ENCODE data around the gene ZNF837. TPM values are rescaled to one million over a fixed set of nuclear protein-coding genes. Genes with fewer than 3 reads are reported as not detected.

Gene ZNF837
- total and polyA plus RNA-seq, 2 of the 13 experiments (the other 11 are each of a cell fraction or from before 2014, with no cell fraction given): 0.29 to 1.3 TPM

DNA sequence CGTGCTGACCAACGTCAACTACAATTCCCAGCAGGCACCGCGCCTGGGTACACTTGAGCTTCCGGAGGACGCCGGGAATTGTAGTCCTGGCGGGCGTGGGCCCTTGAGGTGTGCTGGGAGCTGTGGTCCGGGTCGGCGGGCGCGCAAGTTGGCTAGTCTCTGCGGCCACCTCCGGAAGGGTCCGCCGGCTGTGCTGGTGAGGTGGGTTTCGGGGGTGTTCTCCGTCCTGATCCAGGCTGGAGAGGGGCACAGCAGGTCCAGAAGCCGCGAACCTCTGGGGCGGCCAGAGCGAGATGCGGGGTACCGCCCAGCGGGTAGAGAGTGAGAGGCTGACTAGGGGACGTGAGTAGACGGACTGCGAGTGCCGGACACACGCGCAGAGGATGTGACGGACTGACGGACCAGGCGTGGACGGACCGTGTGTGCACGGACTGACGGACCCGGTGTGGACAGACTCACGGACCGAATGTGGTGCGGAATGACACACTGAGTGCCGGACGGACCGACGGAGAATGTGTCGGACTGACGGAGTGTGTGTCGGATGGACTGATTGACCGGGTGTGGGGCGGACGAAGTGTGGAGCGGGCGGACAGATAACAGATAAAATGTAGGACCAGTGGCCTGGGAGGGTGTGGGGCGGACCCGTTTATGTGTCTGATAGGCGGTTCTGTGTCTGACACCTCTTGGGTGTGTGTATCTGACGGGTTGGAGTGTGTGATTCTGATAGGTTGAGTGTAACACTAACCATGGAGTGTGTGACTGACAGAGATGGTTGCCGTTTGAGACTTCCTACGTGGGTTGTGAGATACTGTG is 53.7 kb downstream of the ZNF837 start, which contains the start of gene ZSCAN22 (continued):
- peak; percentile 98 for TF ChIP-seq IRF2 (CRISPR knock-in tag; IDR thresholded peaks at IDR 0.05)
- TF ChIP-seq YEATS2 (CRISPR knock-in tag; IDR thresholded peaks at IDR 0.05; ENCODE audit: borderline replicate concordance): peak; percentile 87
- TF ChIP-seq PRPF4 (IDR thresholded peaks at IDR 0.05; ENCODE audit: low read depth, low read length, poor library complexity, severe bottlenecking): no peak
- TF ChIP-seq, protein P1, sequence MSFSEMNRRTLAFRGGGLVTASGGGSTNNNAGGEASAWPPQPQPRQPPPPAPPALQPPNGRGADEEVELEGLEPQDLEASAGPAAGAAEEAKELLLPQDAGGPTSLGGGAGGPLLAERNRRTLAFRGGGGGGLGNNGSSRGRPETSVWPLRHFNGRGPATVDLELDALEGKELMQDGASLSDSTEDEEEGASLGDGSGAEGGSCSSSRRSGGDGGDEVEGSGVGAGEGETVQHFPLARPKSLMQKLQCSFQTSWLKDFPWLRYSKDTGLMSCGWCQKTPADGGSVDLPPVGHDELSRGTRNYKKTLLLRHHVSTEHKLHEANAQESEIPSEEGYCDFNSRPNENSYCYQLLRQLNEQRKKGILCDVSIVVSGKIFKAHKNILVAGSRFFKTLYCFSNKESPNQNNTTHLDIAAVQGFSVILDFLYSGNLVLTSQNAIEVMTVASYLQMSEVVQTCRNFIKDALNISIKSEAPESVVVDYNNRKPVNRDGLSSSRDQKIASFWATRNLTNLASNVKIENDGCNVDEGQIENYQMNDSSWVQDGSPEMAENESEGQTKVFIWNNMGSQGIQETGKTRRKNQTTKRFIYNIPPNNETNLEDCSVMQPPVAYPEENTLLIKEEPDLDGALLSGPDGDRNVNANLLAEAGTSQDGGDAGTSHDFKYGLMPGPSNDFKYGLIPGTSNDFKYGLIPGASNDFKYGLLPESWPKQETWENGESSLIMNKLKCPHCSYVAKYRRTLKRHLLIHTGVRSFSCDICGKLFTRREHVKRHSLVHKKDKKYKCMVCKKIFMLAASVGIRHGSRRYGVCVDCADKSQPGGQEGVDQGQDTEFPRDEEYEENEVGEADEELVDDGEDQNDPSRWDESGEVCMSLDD (CRISPR knock-in tag; IDR thresholded peaks at IDR 0.05; ENCODE audit: borderline replicate concordance): no peak; the same call in 1 of the 2 replicates
- peak; percentile 42 for TF ChIP-seq POGZ (CRISPR knock-in tag; IDR thresholded peaks at IDR 0.05)
- peak; percentile 35; the same call in 1 of the 2 replicates for TF ChIP-seq ZBTB20 (CRISPR knock-in tag; IDR thresholded peaks at IDR 0.05; ENCODE audit: borderline replicate concordance, low read depth)
- no peak for TF ChIP-seq IKZF1 (IDR thresholded peaks at IDR 0.05)
- 0 out of 2 replicates have a peak, but pooled peaks have one; percentile 39 for TF ChIP-seq HHEX (CRISPR knock-in tag; IDR thresholded peaks at IDR 0.05)
- TF ChIP-seq JUND (CRISPR knock-in tag; IDR thresholded peaks at IDR 0.05): peak; percentile 48; the same call in 1 of the 2 replicates
- TF ChIP-seq, protein P2, sequence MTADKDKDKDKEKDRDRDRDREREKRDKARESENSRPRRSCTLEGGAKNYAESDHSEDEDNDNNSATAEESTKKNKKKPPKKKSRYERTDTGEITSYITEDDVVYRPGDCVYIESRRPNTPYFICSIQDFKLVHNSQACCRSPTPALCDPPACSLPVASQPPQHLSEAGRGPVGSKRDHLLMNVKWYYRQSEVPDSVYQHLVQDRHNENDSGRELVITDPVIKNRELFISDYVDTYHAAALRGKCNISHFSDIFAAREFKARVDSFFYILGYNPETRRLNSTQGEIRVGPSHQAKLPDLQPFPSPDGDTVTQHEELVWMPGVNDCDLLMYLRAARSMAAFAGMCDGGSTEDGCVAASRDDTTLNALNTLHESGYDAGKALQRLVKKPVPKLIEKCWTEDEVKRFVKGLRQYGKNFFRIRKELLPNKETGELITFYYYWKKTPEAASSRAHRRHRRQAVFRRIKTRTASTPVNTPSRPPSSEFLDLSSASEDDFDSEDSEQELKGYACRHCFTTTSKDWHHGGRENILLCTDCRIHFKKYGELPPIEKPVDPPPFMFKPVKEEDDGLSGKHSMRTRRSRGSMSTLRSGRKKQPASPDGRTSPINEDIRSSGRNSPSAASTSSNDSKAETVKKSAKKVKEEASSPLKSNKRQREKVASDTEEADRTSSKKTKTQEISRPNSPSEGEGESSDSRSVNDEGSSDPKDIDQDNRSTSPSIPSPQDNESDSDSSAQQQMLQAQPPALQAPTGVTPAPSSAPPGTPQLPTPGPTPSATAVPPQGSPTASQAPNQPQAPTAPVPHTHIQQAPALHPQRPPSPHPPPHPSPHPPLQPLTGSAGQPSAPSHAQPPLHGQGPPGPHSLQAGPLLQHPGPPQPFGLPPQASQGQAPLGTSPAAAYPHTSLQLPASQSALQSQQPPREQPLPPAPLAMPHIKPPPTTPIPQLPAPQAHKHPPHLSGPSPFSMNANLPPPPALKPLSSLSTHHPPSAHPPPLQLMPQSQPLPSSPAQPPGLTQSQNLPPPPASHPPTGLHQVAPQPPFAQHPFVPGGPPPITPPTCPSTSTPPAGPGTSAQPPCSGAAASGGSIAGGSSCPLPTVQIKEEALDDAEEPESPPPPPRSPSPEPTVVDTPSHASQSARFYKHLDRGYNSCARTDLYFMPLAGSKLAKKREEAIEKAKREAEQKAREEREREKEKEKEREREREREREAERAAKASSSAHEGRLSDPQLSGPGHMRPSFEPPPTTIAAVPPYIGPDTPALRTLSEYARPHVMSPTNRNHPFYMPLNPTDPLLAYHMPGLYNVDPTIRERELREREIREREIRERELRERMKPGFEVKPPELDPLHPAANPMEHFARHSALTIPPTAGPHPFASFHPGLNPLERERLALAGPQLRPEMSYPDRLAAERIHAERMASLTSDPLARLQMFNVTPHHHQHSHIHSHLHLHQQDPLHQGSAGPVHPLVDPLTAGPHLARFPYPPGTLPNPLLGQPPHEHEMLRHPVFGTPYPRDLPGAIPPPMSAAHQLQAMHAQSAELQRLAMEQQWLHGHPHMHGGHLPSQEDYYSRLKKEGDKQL (CRISPR knock-in tag; IDR thresholded peaks at IDR 0.05; ENCODE audit: low read depth): peak; percentile 54; the same call in 1 of the 2 replicates
- no peak for TF ChIP-seq MTA1 (CRISPR knock-in tag; IDR thresholded peaks at IDR 0.05; ENCODE audit: borderline replicate concordance)
- TF ChIP-seq, protein P3, sequence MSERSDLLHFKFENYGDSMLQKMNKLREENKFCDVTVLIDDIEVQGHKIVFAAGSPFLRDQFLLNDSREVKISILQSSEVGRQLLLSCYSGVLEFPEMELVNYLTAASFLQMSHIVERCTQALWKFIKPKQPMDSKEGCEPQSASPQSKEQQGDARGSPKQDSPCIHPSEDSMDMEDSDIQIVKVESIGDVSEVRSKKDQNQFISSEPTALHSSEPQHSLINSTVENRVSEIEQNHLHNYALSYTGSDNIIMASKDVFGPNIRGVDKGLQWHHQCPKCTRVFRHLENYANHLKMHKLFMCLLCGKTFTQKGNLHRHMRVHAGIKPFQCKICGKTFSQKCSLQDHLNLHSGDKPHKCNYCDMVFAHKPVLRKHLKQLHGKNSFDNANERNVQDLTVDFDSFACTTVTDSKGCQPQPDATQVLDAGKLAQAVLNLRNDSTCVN (CRISPR knock-in tag; IDR thresholded peaks at IDR 0.05; ENCODE audit: borderline replicate concordance): no peak
- no peak for TF ChIP-seq MYNN (CRISPR knock-in tag; IDR thresholded peaks at IDR 0.05; ENCODE audit: low read depth)
- no peak for TF ChIP-seq XBP1 (CRISPR knock-in tag; IDR thresholded peaks at IDR 0.05)
- TF ChIP-seq, protein P4, sequence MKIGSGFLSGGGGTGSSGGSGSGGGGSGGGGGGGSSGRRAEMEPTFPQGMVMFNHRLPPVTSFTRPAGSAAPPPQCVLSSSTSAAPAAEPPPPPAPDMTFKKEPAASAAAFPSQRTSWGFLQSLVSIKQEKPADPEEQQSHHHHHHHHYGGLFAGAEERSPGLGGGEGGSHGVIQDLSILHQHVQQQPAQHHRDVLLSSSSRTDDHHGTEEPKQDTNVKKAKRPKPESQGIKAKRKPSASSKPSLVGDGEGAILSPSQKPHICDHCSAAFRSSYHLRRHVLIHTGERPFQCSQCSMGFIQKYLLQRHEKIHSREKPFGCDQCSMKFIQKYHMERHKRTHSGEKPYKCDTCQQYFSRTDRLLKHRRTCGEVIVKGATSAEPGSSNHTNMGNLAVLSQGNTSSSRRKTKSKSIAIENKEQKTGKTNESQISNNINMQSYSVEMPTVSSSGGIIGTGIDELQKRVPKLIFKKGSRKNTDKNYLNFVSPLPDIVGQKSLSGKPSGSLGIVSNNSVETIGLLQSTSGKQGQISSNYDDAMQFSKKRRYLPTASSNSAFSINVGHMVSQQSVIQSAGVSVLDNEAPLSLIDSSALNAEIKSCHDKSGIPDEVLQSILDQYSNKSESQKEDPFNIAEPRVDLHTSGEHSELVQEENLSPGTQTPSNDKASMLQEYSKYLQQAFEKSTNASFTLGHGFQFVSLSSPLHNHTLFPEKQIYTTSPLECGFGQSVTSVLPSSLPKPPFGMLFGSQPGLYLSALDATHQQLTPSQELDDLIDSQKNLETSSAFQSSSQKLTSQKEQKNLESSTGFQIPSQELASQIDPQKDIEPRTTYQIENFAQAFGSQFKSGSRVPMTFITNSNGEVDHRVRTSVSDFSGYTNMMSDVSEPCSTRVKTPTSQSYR (CRISPR knock-in tag; IDR thresholded peaks at IDR 0.05; ENCODE audit: borderline replicate concordance): peak; percentile 41; the same call in 1 of the 2 replicates
- peak; percentile 53; the same call in 1 of the 2 replicates for TF ChIP-seq RELA (CRISPR knock-in tag; IDR thresholded peaks at IDR 0.05)
